ENCODE results near the gene MAP1A. TPM values are rescaled to one million over a fixed set of nuclear protein-coding genes. Genes with fewer than 3 reads are reported as not detected.
"Not testable (repeated sequence)": the region's sequence is repeated elsewhere in the genome, so short reads cannot be mapped to it uniquely, and the experiment has no call there.

The MAP1A gene
- total RNA-seq, 1 experiment from 2014 or later: 2.5 TPM

DNA sequence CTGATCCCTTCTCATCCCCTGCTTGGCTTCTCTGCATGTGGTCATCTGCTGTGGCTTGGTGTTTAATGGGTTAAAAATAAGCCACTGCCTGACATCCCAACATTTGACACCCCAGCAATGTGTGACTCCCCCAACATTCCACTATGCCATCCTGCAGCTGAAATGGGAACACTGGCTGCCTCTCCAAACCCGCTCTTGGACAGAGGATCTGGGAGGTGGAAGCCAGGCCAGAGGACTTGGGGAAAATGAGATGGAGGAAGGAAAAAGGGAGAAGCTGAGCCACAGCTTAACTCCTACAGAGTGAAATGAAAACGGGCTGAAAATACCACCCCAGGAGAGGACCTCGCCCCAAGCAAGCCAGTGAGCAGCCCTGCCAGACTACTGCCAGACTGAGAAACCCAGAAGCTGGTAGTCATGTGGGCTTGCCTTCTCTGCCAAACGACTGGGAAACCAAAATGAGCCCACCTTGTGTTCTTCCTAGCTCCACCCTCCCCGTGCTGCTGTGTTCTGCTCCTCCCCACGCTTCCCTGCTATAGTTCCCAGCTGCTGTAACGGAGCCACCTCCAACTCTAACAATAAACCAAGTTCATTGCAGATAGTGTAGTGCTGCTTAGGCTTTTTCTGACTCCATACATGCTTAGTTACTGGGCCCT, 13.7 kb downstream of the MAP1A start:
- TF ChIP-seq, protein P1, sequence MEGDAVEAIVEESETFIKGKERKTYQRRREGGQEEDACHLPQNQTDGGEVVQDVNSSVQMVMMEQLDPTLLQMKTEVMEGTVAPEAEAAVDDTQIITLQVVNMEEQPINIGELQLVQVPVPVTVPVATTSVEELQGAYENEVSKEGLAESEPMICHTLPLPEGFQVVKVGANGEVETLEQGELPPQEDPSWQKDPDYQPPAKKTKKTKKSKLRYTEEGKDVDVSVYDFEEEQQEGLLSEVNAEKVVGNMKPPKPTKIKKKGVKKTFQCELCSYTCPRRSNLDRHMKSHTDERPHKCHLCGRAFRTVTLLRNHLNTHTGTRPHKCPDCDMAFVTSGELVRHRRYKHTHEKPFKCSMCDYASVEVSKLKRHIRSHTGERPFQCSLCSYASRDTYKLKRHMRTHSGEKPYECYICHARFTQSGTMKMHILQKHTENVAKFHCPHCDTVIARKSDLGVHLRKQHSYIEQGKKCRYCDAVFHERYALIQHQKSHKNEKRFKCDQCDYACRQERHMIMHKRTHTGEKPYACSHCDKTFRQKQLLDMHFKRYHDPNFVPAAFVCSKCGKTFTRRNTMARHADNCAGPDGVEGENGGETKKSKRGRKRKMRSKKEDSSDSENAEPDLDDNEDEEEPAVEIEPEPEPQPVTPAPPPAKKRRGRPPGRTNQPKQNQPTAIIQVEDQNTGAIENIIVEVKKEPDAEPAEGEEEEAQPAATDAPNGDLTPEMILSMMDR (conservative IDR thresholded peaks at IDR 0.05): no peak
- Histone ChIP-seq H2BK12ac (ENCODE audit: insufficient read length, low read depth, low read length) (no peak overlapping the region), H3K56ac (ENCODE audit: insufficient read length, low read depth, low read length) (no peak overlapping the region), H2AFZ (ENCODE audit: low read length) (no peak overlapping the region), H4K5ac (ENCODE audit: insufficient read length, low read depth, low read length) (no peak overlapping the region), H4K91ac (ENCODE audit: insufficient read length, low read depth, low read length) (no peak overlapping the region), H4K8ac (replicated peaks; ENCODE audit: insufficient read length, low read depth, low read length) (no peak overlapping the region), H3K79me2 (ENCODE audit: insufficient read depth, low read length) (no peaks in the 10 kb centered on the region), H2AK5ac (ENCODE audit: insufficient read length, low read length) (no peak overlapping the region), H3K18ac (ENCODE audit: insufficient read length, low read depth, low read length) (no peak overlapping the region), H3K27me3 (ENCODE audit: insufficient read depth, low read length) (no peaks in the 10 kb centered on the region), H3K9ac (ENCODE audit: extremely low read depth, insufficient read length, low read length) (no peak overlapping the region), H3T11ph (ENCODE audit: low read length) (no peak overlapping the region), H4K20me1 (ENCODE audit: control insufficient read depth, insufficient read depth, insufficient read length) (no peaks in the 10 kb centered on the region), H3K23ac (ENCODE audit: insufficient read length, low read depth, low read length) (no peak overlapping the region), H2BK120ac (ENCODE audit: low read depth, low read length, poor library complexity, severe bottlenecking) (no peak overlapping the region), H3K4me2 (ENCODE audit: insufficient read depth, insufficient read length, low read length) (no peak overlapping the region), H3K14ac (ENCODE audit: insufficient read depth, low read length) (no peak overlapping the region), H3K4ac (ENCODE audit: low read depth, low read length) (no peak overlapping the region), H3K23me2 (ENCODE audit: insufficient read length, low read depth, low read length, poor library complexity, severe bottlenecking) (no peaks in the 10 kb centered on the region), H3K9me3 (ENCODE audit: control insufficient read depth, low read depth, low read length) (no peaks in the 10 kb centered on the region), H3K79me1 (ENCODE audit: insufficient read depth, low read depth, low read length, poor library complexity, severe bottlenecking) (no peaks in the 10 kb centered on the region), H3K27ac (ENCODE audit: insufficient read length, low read depth, low read length) (no peak overlapping the region), H2BK5ac (ENCODE audit: insufficient read length, low read length) (no peak overlapping the region), H3K4me1 (ENCODE audit: insufficient read depth, low read length) (peaks cover 8% of the 10 kb centered on the region; the same call in 1 of the 2 replicates), H2BK15ac (ENCODE audit: low read depth, low read length) (no peak overlapping the region), H2BK20ac (ENCODE audit: low read depth, low read length, poor library complexity, severe bottlenecking) (no peak overlapping the region)
- H3K9me3 Mint-ChIP-seq: no peaks in the 10 kb centered on the region
- no peak for DNase-seq
- H3K36me3 Mint-ChIP-seq (ENCODE audit: insufficient read depth in 1 of 3, low read depth in 3 of 3): peaks cover 0 to 4% (median 0%) of the 10 kb centered on the region in 3 experiments; a peak in 1 of 7 replicates
- H3K27ac Mint-ChIP-seq: peak overlapping the region in 2 of 3 experiments; percentile 30 to 54; a peak in 2 of 7 replicates
- H3K4me1 Mint-ChIP-seq: peaks cover 20 to 29% of the 10 kb centered on the region in 2 experiments
- WGBS (ENCODE audit: extremely low coverage, insufficient read length, low lambda C conversion rate): no CpG with 5 or more reads among the region's 7 CpGs
- H3K4me3 Mint-ChIP-seq: no peak overlapping the region
- H3K27me3 Mint-ChIP-seq (ENCODE audit: low read depth): peaks cover 5% of the 10 kb centered on the region

DNA sequence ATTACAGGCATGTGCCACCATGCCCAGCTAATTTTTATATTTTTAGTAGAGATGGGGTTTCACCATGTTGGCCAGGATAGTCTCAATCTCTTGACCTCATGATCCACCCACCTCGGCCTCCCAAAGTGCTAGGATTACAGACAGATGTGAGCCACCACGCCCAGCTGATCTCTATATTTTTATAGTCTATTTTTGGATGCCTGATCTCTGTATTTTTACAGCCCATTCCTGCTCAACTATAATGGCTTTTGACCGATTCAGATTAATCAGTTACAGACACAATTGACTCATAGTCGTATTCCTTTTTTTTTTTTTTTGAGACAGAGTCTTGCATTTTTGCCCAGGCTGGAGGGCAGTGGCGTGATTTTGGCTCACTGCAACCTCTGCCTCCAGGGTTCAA, 15.4 kb downstream of the MAP1A start:
- not testable (repeated sequence) for H4K91ac ChIP-seq (ENCODE audit: insufficient read length, low read depth, low read length); H3K56ac ChIP-seq (ENCODE audit: insufficient read length, low read depth, low read length); H3K79me1 ChIP-seq (ENCODE audit: insufficient read depth, low read depth, low read length, poor library complexity, severe bottlenecking); H3K9me3 Mint-ChIP-seq; H2BK20ac ChIP-seq (ENCODE audit: low read depth, low read length, poor library complexity, severe bottlenecking); H2BK15ac ChIP-seq (ENCODE audit: low read depth, low read length); H3K23ac ChIP-seq (ENCODE audit: insufficient read length, low read depth, low read length); H3K4ac ChIP-seq (ENCODE audit: low read depth, low read length); H3K79me2 ChIP-seq (ENCODE audit: insufficient read depth, low read length); H2AFZ ChIP-seq (ENCODE audit: low read length); H3K9ac ChIP-seq (ENCODE audit: extremely low read depth, insufficient read length, low read length); H3K27ac ChIP-seq (ENCODE audit: insufficient read length, low read depth, low read length); H3K18ac ChIP-seq (ENCODE audit: insufficient read length, low read depth, low read length); H4K5ac ChIP-seq (ENCODE audit: insufficient read length, low read depth, low read length); H3K4me2 ChIP-seq (ENCODE audit: insufficient read depth, insufficient read length, low read length); H3K27me3 Mint-ChIP-seq (ENCODE audit: low read depth); H3K23me2 ChIP-seq (ENCODE audit: insufficient read length, low read depth, low read length, poor library complexity, severe bottlenecking); H3K9me3 ChIP-seq (ENCODE audit: control insufficient read depth, low read depth, low read length); H2BK12ac ChIP-seq (ENCODE audit: insufficient read length, low read depth, low read length); H4K8ac ChIP-seq (replicated peaks; ENCODE audit: insufficient read length, low read depth, low read length); H3T11ph ChIP-seq (ENCODE audit: low read length); H2BK5ac ChIP-seq (ENCODE audit: insufficient read length, low read length); DNase-seq; H4K20me1 ChIP-seq (ENCODE audit: control insufficient read depth, insufficient read depth, insufficient read length); H3K27me3 ChIP-seq (ENCODE audit: insufficient read depth, low read length); H3K36me3 Mint-ChIP-seq (ENCODE audit: insufficient read depth in 1 of 3, low read depth in 3 of 3); H3K4me3 Mint-ChIP-seq; H2BK120ac ChIP-seq (ENCODE audit: low read depth, low read length, poor library complexity, severe bottlenecking); H3K27ac Mint-ChIP-seq; H3K14ac ChIP-seq (ENCODE audit: insufficient read depth, low read length); H2AK5ac ChIP-seq (ENCODE audit: insufficient read length, low read length); H3K4me1 ChIP-seq (ENCODE audit: insufficient read depth, low read length)
- H3K4me1 Mint-ChIP-seq: peaks cover 20 to 28% of the 10 kb centered on the region in 2 experiments
- no CpG with 5 or more reads among the region's 5 CpGs for WGBS (ENCODE audit: extremely low coverage, insufficient read length, low lambda C conversion rate)
